ENCODE data around the gene HOXB3.

The HOXB3 gene

GRCh38 chr17:48520631-48521079 is 69.4 kb downstream of the HOXB3 start:
- DNase-seq (ENCODE audit: low read depth), result no peak
- TF ChIP-seq, protein P1, sequence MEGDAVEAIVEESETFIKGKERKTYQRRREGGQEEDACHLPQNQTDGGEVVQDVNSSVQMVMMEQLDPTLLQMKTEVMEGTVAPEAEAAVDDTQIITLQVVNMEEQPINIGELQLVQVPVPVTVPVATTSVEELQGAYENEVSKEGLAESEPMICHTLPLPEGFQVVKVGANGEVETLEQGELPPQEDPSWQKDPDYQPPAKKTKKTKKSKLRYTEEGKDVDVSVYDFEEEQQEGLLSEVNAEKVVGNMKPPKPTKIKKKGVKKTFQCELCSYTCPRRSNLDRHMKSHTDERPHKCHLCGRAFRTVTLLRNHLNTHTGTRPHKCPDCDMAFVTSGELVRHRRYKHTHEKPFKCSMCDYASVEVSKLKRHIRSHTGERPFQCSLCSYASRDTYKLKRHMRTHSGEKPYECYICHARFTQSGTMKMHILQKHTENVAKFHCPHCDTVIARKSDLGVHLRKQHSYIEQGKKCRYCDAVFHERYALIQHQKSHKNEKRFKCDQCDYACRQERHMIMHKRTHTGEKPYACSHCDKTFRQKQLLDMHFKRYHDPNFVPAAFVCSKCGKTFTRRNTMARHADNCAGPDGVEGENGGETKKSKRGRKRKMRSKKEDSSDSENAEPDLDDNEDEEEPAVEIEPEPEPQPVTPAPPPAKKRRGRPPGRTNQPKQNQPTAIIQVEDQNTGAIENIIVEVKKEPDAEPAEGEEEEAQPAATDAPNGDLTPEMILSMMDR (conservative IDR thresholded peaks at IDR 0.05; ENCODE audit: control insufficient read depth, insufficient read depth, low read depth, low read length), result no peak
- H3K4me3 ChIP-seq (ENCODE audit: control insufficient read depth, low read depth, low read length), result no peak overlapping the region

- TF ChIP-seq, protein P1 (conservative IDR thresholded peaks at IDR 0.05; ENCODE audit: control insufficient read depth, insufficient read depth, low read depth, low read length), result no peak
- DNase-seq (ENCODE audit: low read depth), result no peak
Measured at GRCh38 chr17:48519427-48519826, 70.6 kb downstream of the HOXB3 start.

GRCh38 chr17:48517478-48517877 is 72.6 kb downstream of the HOXB3 start:
- TF ChIP-seq, protein P1 (conservative IDR thresholded peaks at IDR 0.05; ENCODE audit: control insufficient read depth, insufficient read depth, low read depth, low read length), result no peak
- no peak overlapping the region for H3K4me3 ChIP-seq (ENCODE audit: control insufficient read depth, low read depth, low read length)

More at GRCh38 chr17:48519427-48519826, 70.6 kb downstream of the HOXB3 start:
- no peak overlapping the region for H3K4me3 ChIP-seq (ENCODE audit: control insufficient read depth, low read depth, low read length)

DNA sequence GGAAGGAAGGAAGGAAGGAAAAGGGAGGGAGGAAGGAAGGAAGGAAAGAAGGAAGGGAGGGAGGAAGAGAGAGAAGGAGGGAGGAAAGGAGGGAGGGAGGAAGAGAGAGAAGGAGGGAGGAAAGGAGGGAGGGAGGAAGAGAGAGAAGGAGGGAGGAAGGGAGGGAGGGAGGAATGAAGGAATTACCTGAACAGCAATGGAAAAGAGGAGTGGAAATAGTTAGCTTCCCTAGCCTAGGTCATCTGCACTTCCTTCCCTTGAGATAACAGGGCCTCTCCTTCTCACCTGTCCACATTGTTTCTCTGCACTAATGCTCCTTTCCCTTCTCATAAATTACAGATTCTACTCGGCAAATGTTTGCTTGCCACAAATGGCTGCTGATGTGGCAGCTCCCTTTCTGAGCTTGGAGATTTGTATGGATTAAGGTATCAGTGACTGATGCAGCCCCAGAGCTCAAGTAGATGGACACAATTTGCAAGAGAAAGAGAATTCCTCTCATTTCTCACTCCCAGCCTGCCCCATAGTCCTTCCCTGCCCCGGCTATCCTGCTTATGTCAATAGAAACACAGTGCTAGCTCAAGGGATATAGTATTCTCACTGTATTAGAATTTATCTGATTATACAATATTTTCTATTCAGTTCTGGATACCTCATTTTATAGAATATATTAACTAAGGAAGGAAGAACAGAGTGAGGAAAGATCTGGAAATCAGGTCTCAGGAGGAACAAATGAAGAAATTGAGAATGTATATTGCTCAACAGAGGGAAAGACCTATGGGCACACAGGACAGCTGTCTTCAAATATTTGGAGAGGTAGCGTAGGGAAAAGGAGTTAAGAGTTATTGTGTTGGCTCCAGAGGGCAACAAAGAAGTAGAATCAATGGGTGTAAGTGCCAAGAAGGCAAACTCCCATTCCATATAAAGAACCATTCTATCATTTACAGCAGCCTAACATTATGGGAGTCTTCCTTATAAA is 73.8 kb downstream of the HOXB3 start:
- H3K4me3 ChIP-seq (ENCODE audit: control insufficient read depth, low read depth, low read length), result no peak overlapping the region
- TF ChIP-seq, protein P1 (conservative IDR thresholded peaks at IDR 0.05; ENCODE audit: control insufficient read depth, insufficient read depth, low read depth, low read length), result no peak

More at GRCh38 chr17:48517478-48517877, 72.6 kb downstream of the HOXB3 start:
- no peak for DNase-seq (ENCODE audit: low read depth)

GRCh38 chr17:48514477-48514876 is 75.6 kb downstream of the HOXB3 start:
- DNase-seq (ENCODE audit: low read depth), result no peak
- no peak overlapping the region for H3K4me3 ChIP-seq (ENCODE audit: control insufficient read depth, low read depth, low read length)
- TF ChIP-seq, protein P1 (conservative IDR thresholded peaks at IDR 0.05; ENCODE audit: control insufficient read depth, insufficient read depth, low read depth, low read length), result no peak

More for the DNA sequence above, 73.8 kb downstream of the HOXB3 start:
- DNase-seq (ENCODE audit: low read depth), result no peak

GRCh38 chr17:48513666-48514455 is 76.2 kb downstream of the HOXB3 start:
- TF ChIP-seq, protein P1 (conservative IDR thresholded peaks at IDR 0.05; ENCODE audit: control insufficient read depth, insufficient read depth, low read depth, low read length), result no peak
- DNase-seq (ENCODE audit: low read depth), result no peak
- H3K4me3 ChIP-seq (ENCODE audit: control insufficient read depth, low read depth, low read length), result no peak overlapping the region
